Measurements from ENCODE around the gene NDUFAF2.
A peak's percentile ranks its signal among the peaks of the same experiment; 100 is the strongest.
"Not testable (repeated sequence)": the region's sequence is repeated elsewhere in the genome, so short reads cannot be mapped to it uniquely, and the experiment has no call there.

The NDUFAF2 gene

DNA sequence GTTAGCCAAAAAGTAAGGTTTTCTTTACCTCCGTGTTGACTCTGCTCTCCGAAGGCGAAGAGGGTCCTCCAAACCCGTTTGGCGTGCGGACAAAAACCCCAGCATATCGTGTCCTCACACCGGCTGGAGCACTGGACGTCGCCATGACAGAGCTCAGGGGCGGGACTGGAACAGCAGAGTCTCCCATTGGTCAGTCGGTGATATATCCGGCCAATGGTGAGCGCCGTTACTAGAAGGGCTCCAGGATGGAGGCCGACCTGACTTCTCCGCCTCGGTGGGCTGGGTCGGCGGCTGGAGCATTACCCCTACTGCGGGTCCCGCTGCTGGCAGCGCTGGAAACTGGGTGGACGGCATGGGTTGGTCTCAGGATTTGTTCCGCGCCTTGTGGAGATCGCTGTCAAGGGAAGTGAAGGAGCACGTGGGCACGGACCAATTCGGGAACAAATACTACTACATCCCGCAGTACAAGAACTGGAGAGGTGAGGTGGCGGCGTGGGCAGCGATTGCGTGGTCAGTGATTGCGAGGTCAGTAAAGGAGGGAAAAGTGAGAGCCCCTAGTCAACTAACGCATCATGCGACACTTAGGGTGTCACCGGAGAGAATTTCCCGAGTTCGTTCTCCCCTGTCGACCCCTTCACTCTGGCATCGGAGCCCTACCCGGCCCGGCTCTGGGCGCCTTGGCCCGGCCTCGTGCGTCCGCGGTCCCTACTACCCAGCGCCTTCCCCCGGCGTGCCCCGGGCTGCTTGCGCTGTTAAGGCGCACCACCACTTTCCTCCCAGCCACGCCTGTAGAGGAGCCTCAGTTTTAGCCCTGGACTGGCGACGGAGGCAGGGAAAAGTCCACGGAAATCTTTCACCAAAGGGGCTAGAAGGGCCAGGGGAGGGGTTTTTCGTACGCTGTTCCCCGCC is at the start of gene NDUFAF2, which contains the start of gene ERCC8:
Gene NDUFAF2 (plus strand): TSS at position 302 of the 909 bp plus-strand sequence. CDS start 51 bp downstream, at position 353.
Gene ERCC8 (minus strand): TSS at position 167 of the 909 bp plus-strand sequence. CDS start 62 bp downstream, at position 105.
- DNase-seq (ENCODE audit: low read depth, low spot score), result peak; percentile 66
- peak within 1 kb of the TSS; percentile 63 for H3K27ac ChIP-seq

GRCh38 chr5:60896991-60897390 is 48.0 kb upstream of the NDUFAF2 start:
- H3K27ac ChIP-seq, result no peak overlapping the region
- no peak for DNase-seq (ENCODE audit: low read depth, low spot score)

DNA sequence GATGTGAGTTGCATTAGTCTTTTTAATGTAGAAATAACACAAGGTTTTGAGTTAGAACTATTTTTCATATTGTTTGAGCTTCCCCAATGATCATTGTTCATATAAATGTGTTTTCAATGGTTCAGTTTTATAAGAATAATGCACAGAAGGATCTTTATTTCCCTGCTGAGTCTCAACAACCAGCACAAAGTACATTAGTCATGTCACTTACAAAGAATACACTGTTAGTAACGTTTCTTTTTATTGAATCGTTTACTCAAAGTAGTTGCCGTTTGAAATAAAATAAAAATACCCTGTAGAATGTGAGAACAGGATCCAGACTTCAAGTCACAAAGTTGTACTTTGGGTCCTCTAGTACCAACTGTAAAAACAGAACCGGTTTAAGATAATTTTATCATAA is 41.6 kb upstream of the NDUFAF2 start:
- H3K27ac ChIP-seq, result no peak overlapping the region
- no peak for DNase-seq (ENCODE audit: low read depth, low spot score)

DNA sequence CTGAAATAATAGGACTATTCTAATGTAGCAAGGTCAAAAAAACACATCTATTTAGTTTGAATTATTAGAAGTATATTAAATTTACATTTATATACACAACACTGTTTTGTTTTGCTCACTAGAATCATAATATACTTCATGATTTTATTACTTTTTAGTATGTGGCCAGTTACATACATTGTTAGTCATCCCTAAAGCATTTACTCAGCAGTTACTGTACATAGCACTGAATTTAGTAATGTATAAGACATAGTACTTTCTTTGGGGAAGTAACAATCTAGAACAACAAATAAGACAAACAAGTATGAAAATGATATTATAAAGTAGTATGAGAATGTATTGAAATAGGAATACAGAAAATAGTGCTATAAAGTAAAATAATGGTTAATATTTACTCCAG is 28.4 kb upstream of the NDUFAF2 start:
- no peak for DNase-seq (ENCODE audit: low read depth, low spot score)

GRCh38 chr5:60918466-60918865 is 26.5 kb upstream of the NDUFAF2 start:
- DNase-seq (ENCODE audit: low read depth, low spot score), result no peak
- H3K27ac ChIP-seq, result no peak overlapping the region

More for the DNA sequence above, 28.4 kb upstream of the NDUFAF2 start:
- H3K27ac ChIP-seq, result no peak overlapping the region

- DNase-seq (ENCODE audit: low read depth, low spot score), result no peak
- no peak overlapping the region for H3K27ac ChIP-seq
Observed at GRCh38 chr5:60927450-60927849, 17.6 kb upstream of the NDUFAF2 start.

- DNase-seq (ENCODE audit: low read depth, low spot score), result no peak
- H3K27ac ChIP-seq, result no peak overlapping the region
Observed at GRCh38 chr5:60929024-60929423, 16.0 kb upstream of the NDUFAF2 start.

DNA sequence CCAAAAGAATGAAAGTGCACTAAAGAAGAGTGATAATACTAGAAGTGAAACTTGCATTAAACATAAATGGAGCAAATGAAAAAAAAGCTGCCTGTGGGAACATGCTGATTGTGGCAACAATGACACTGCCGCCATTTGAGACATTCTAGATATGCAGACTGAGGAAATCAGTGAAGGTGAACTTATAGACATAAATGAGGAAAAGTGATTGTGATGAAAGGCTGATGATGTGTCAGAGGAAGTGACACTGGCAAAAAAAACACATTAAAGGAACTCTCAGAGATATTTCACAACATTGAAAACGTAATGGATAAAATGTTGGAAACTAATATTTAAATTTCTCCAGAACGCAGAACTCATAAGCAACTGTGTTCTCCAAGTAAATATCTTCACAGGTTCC is 1.4 kb upstream of the NDUFAF2 start:
- no peak overlapping the region for H3K27ac ChIP-seq
- no peak for DNase-seq (ENCODE audit: low read depth, low spot score)

DNA sequence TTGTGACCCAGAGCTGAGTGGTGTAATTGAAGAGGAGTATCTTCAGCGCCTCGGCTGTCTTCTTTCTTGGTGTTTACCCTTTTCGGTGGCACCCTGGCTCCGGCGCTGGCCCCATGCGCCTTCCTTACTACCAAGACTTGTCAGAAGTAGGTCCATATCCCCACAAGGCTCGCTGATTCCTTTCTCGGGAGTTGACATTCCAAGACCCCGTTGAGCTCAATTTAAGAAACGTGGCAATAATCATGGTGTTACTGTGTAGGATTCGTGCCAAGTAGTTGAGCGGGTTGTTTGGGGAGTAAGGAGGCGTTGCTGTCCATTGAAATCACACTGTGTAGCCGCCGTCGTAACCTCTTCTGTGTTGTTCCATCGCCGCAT is 795 bp downstream of the NDUFAF2 start:
- H3K27ac ChIP-seq, result peak overlapping the region; percentile 63
- DNase-seq (ENCODE audit: low read depth, low spot score), result no peak

DNA sequence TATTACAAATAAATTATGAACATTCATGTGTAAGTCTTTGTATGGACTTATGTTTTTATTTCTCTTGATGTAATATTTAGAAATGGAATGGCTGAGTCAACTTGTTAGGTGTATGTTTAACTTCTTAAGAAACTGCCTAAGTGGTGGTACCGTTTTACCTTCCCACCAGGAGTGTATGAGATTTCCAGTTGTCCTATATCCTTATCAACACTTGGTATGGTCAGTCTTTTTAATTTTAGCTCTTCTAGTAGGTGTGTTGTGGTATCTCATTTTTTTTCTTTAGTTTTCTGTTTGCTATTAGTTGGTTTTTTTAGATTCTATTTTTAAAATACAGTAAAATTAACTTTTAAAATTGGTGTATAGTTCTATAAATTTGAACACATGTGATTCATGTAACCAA is 3.7 kb downstream of the NDUFAF2 start:
- H3K27ac ChIP-seq, result no peak overlapping the region
- DNase-seq (ENCODE audit: low read depth, low spot score), result no peak

DNA sequence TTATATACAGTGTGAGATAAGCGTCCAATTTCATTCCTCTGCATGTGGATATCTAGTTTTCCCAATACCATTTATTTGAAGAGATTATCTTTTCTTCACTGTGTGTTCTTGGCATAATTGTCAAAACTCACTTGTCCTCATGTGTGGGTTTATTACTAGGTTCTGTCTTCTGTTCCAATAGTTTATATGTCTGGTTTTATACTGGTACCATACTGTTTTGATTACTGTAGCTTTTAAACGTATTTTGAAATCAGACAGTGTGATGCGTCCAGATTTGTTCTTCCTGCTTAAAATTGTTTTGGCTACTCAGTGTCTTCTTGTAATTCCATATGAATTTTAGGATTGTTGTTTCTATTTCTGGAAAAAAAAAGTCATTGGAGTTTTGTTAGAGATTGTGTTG is 10.2 kb downstream of the NDUFAF2 start:
- no peak overlapping the region for H3K27ac ChIP-seq
- no peak for DNase-seq (ENCODE audit: low read depth, low spot score)

- no peak overlapping the region for H3K27ac ChIP-seq
- DNase-seq (ENCODE audit: low read depth, low spot score), result no peak
Observed at GRCh38 chr5:60958088-60958487, 13.1 kb downstream of the NDUFAF2 start.

DNA sequence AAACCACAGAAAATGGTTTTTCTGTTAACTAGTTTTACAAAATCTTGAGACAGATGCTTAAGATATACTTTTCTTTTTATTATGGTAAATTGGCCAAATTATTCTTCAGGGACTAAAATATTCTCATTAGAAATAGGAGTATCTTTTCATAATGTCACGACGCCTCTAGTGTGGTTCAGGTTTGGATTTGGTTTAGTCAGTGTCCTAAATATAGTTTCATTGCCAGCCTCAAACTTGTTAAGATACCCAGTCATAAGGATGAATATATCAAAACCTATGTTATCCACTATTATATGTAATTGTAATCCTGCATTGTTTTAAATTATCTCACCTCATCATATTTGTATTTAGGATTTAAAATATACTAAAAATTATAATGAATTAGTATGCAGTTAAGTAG is 13.7 kb downstream of the NDUFAF2 start:
- H3K27ac ChIP-seq, result no peak overlapping the region
- DNase-seq (ENCODE audit: low read depth, low spot score), result no peak

- H3K27ac ChIP-seq, result no peak overlapping the region
- no peak for DNase-seq (ENCODE audit: low read depth, low spot score)
Observed at GRCh38 chr5:60959156-60959555, 14.2 kb downstream of the NDUFAF2 start.

- DNase-seq (ENCODE audit: low read depth, low spot score), result no peak
- H3K27ac ChIP-seq, result no peak overlapping the region
Observed at GRCh38 chr5:60960591-60960990, 15.6 kb downstream of the NDUFAF2 start.

- H3K27ac ChIP-seq, result no peak overlapping the region
- DNase-seq (ENCODE audit: low read depth, low spot score), result no peak
Observed at GRCh38 chr5:60961685-60962084, 16.7 kb downstream of the NDUFAF2 start.

GRCh38 chr5:60972231-60972630 is 27.2 kb downstream of the NDUFAF2 start:
- H3K27ac ChIP-seq, result no peak overlapping the region
- no peak for DNase-seq (ENCODE audit: low read depth, low spot score)

GRCh38 chr5:60977956-60978737 is 33.1 kb downstream of the NDUFAF2 start:
- H3K27ac ChIP-seq, result no peak overlapping the region

GRCh38 chr5:60978968-60979367 is 34.0 kb downstream of the NDUFAF2 start:
- no peak for DNase-seq (ENCODE audit: low read depth, low spot score)
- H3K27ac ChIP-seq, result no peak overlapping the region

More at GRCh38 chr5:60977956-60978737, 33.1 kb downstream of the NDUFAF2 start:
- no peak for DNase-seq (ENCODE audit: low read depth, low spot score)

DNA sequence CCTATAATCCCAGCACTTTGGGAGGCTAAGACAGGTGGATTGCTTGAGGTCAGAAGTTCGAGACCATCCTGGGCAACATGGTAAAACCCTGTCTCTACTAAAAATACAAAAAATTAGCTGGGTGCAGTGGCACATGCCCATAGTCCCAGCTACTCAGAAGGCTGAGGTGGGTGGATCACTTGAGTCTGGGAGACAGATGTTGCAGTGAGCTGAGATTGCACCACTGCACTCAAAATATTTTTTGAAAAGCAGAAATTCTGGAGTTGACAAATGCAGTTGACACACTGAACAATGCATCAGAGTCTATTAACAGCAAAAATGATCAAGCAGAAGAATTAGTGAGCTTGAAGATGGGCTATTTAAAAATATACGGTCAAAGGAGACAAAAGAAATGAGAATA is 35.5 kb downstream of the NDUFAF2 start:
- no peak for DNase-seq (ENCODE audit: low read depth, low spot score)
- no peak overlapping the region for H3K27ac ChIP-seq

DNA sequence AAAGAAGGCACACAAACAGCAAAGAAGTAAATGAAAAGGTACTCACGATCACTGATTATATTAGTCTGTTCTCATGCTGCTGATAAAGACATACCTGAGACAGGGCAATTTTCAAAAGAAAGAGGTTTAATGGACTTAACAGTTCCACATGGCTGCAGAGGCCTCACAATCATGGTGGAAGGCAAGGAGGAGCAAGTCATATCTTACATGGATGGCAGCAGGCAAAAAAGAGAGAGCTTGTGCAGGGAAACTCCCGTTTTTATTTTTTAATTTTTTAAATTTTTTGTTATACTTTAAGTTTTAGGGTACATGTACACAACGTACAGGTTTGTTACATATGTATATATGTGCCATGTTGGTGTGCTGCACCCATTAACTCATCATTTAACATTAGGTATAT is 37.1 kb downstream of the NDUFAF2 start:
- H3K27ac ChIP-seq; DNase-seq (ENCODE audit: low read depth, low spot score): not testable (repeated sequence)
